ENCODE data around the gene NPIPA7.
"Not testable (repeated sequence)": the region's sequence is repeated elsewhere in the genome, so short reads cannot be mapped to it uniquely, and the experiment has no call there.

Gene NPIPA7

GRCh38 chr16:16378840-16379239 lies at the start of gene NPIPA7:
Gene NPIPA7, plus strand, starts transcription at chr16:16379140. Its CDS starts 105 bp downstream, at chr16:16379245.
- not testable (repeated sequence) for DNase-seq (ENCODE audit: low read depth in 2 of 2, low spot score in 1 of 2)

- DNase-seq (ENCODE audit: low read depth in 2 of 2, low spot score in 1 of 2), result not testable (repeated sequence)
Observed at GRCh38 chr16:16331466-16331865, 47.5 kb upstream of the NPIPA7 start.

- DNase-seq (ENCODE audit: low read depth in 2 of 2, low spot score in 1 of 2), result not testable (repeated sequence)
Observed at GRCh38 chr16:16357556-16357955, 21.4 kb upstream of the NPIPA7 start.

- DNase-seq (ENCODE audit: low read depth in 2 of 2, low spot score in 1 of 2), result not testable (repeated sequence)
Observed at GRCh38 chr16:16358539-16359240, 20.2 kb upstream of the NPIPA7 start.

GRCh38 chr16:16363595-16363994 lies 15.3 kb upstream of the NPIPA7 start:
- not testable (repeated sequence) for DNase-seq (ENCODE audit: low read depth in 2 of 2, low spot score in 1 of 2)

DNA sequence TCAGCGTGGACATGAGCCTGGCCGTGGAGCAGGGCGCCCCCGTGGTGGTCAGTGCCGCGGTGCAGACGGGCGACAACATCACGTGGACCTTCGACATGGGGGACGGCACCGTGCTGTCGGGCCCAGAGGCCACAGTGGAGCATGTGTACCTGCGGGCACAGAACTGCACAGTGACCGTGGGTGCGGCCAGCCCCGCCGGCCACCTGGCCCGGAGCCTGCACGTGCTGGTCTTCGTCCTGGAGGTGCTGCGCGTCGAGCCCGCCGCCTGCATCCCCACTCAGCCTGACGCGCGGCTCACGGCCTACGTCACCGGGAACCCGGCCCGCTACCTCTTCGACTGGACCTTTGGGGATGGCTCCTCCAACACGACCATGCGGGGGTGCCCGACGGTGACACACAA lies 14.8 kb upstream of the NPIPA7 start:
- DNase-seq (ENCODE audit: low read depth in 2 of 2, low spot score in 1 of 2), result not testable (repeated sequence)

DNA sequence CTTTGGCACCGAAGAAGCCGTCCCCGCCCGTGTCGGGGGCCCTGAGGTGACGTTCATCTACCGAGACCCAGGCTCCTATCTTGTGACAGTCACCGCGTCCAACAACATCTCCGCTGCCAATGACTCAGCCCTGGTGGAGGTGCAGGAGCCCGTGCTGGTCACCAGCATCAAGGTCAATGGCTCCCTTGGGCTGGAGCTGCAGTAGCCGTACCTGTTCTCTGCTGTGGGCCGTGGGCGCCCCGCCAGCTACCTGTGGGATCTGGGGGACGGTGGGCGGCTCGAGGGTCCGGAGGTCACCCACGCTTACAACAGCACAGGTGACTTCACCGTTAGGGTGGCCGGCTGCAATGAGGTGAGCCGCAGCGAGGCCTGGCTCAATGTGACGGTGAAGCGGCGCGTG lies 14.2 kb upstream of the NPIPA7 start:
- DNase-seq (ENCODE audit: low read depth in 2 of 2, low spot score in 1 of 2), result not testable (repeated sequence)

GRCh38 chr16:16365319-16365718 lies 13.6 kb upstream of the NPIPA7 start:
- DNase-seq (ENCODE audit: low read depth in 2 of 2, low spot score in 1 of 2), result not testable (repeated sequence)

- not testable (repeated sequence) for DNase-seq (ENCODE audit: low read depth in 2 of 2, low spot score in 1 of 2)
Observed at GRCh38 chr16:16365851-16366250, 13.1 kb upstream of the NPIPA7 start.

- DNase-seq (ENCODE audit: low read depth in 2 of 2, low spot score in 1 of 2), result not testable (repeated sequence)
Observed at GRCh38 chr16:16366552-16367284, 12.2 kb upstream of the NPIPA7 start.

- not testable (repeated sequence) for DNase-seq (ENCODE audit: low read depth in 2 of 2, low spot score in 1 of 2)
Observed at GRCh38 chr16:16367285-16367628, 11.7 kb upstream of the NPIPA7 start.

- not testable (repeated sequence) for DNase-seq (ENCODE audit: low read depth in 2 of 2, low spot score in 1 of 2)
Observed at GRCh38 chr16:16369081-16369856, 9.7 kb upstream of the NPIPA7 start.

- not testable (repeated sequence) for DNase-seq (ENCODE audit: low read depth in 2 of 2, low spot score in 1 of 2)
Observed at GRCh38 chr16:16371136-16371735, 7.7 kb upstream of the NPIPA7 start.

GRCh38 chr16:16374192-16374591 lies 4.7 kb upstream of the NPIPA7 start:
- not testable (repeated sequence) for DNase-seq (ENCODE audit: low read depth in 2 of 2, low spot score in 1 of 2)

- DNase-seq (ENCODE audit: low read depth in 2 of 2, low spot score in 1 of 2), result not testable (repeated sequence)
Observed at GRCh38 chr16:16399685-16400084, 20.7 kb downstream of the NPIPA7 start.

DNA sequence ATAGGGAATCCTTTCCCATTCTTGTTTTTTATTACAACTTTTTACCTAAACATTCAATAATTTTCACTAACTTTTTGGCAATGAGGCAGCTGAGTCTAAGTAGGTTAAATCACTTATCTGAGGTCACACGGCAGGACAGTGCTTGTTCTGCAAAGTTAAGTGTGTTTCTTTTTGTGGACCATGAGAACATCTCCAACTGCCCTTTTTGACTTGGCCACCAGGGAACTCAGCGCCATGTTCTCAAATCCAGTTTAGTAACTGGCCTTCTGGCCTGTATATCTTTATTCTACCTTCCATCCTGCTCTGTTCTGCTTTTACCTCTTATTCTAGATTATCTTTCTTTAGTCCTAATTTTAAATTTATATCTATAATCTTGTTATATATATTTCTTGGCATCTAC lies 23.4 kb downstream of the NPIPA7 start:
- not testable (repeated sequence) for DNase-seq (ENCODE audit: low read depth in 2 of 2, low spot score in 1 of 2)

DNA sequence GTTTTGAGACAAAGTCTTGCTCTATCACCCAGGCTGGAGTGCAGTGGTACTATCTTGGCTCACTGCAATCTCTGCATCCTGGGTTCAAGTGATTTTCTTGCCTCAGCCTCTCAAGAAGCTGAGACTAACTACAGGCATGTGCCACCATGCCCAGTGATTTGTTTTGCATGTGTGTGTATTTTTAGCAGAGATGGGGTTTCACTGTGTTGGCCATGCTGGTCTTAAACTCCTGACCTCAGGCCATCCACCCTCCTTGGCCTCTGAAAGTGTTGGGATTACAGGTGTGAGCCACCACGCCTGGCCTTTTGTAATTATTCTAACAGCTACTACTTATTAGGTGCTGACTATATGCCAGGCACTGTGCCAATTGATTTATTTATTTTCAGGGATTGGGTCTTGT lies 25.3 kb downstream of the NPIPA7 start:
- not testable (repeated sequence) for DNase-seq (ENCODE audit: low read depth in 2 of 2, low spot score in 1 of 2)

GRCh38 chr16:16405421-16405820 lies 26.5 kb downstream of the NPIPA7 start:
- not testable (repeated sequence) for DNase-seq (ENCODE audit: low read depth in 2 of 2, low spot score in 1 of 2)

- DNase-seq (ENCODE audit: low read depth in 2 of 2, low spot score in 1 of 2), result not testable (repeated sequence)
Observed at GRCh38 chr16:16408430-16408829, 29.5 kb downstream of the NPIPA7 start.

DNA sequence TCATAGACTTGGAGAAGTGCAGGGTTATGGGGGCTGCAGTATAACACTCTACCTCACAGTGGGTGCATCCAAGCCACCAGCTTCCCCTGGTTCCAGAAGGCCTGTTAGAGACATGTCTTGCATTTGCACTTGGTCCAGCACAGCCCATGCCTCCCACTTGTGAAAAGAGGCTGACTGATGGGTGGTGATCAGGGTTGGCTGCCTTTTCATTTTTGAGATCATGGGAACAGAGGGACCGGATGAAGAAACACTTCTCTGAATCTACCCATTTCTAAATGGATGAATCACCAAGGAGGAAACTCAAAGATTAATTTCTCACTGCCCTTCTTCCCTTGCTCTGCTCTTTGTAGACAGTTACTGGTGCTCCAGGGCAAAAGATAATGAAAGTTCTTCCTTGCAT lies 34.8 kb downstream of the NPIPA7 start:
- not testable (repeated sequence) for DNase-seq (ENCODE audit: low read depth in 2 of 2, low spot score in 1 of 2)

DNA sequence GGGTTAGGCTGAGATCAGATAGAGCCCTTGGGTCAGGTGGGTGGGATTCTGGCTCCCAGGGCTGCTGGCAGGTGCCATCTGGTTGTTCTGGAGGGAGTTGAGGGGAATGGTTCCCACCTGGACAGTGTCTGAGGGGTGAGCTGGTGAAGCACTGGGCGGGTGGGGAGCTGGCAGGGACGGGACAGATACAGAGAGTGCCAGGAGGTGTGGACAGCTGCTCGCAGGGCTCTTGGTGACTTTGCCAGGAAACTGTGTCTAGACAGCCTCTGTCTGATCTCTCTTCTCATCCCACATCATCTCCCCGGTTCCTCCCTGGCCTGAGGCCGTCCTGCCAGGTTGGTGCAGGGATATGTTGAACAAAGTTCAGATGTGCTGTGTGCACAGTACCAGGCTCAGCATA lies 38.1 kb downstream of the NPIPA7 start:
- DNase-seq (ENCODE audit: low read depth in 2 of 2, low spot score in 1 of 2), result not testable (repeated sequence)

Data from stimulated activated CD8-positive, alpha-beta memory T cell treated with anti-CD3 and anti-CD28 coated beads, Interleukin-4, amount 100 ng/mL, for 1 hour (primary cell).